SK-N-MC (cell line): ENCODE measurements around the gene ZCCHC14.

Experiments
- EZH2 ChIP-seq: fragments of 200-600 bp; sonication (generic); IDR thresholded peaks from one replicate; pipeline ENCODE4 v1.6.1; 2017; ENCODE audit warnings: antibody characterized with exemption
- FOXP2 ChIP-seq: optimal IDR thresholded peaks from 2 replicates; pipeline ENCODE3; 2011; ENCODE audit warnings: mild to moderate bottlenecking, moderate library complexity; ENCODE audit not compliant: insufficient read depth; ENCODE audit errors: extremely low read length, control extremely low read depth
- POLR2AphosphoS5 ChIP-seq: IDR thresholded peaks from 2 replicates; pipeline ENCODE4 v1.6.1; 2012; ENCODE audit warnings: mild to moderate bottlenecking, low read depth, low read length, borderline replicate concordance

GRCh38 chr16:87491522-87492290, 1.1 kb downstream of the ZCCHC14 start:
- TF ChIP-seq POLR2AphosphoS5: no peak
- TF ChIP-seq EZH2: no peak
- TF ChIP-seq FOXP2: no peak
